ENCODE measurements around the gene GAS7. TPM values are rescaled to one million over a fixed set of nuclear protein-coding genes. Genes with fewer than 3 reads are reported as not detected.

GAS7 gene
- polyA plus RNA-seq, 1 donor (not counting 4 experiments of a cell fraction or from before 2014, with no cell fraction given): 0.10 TPM

DNA sequence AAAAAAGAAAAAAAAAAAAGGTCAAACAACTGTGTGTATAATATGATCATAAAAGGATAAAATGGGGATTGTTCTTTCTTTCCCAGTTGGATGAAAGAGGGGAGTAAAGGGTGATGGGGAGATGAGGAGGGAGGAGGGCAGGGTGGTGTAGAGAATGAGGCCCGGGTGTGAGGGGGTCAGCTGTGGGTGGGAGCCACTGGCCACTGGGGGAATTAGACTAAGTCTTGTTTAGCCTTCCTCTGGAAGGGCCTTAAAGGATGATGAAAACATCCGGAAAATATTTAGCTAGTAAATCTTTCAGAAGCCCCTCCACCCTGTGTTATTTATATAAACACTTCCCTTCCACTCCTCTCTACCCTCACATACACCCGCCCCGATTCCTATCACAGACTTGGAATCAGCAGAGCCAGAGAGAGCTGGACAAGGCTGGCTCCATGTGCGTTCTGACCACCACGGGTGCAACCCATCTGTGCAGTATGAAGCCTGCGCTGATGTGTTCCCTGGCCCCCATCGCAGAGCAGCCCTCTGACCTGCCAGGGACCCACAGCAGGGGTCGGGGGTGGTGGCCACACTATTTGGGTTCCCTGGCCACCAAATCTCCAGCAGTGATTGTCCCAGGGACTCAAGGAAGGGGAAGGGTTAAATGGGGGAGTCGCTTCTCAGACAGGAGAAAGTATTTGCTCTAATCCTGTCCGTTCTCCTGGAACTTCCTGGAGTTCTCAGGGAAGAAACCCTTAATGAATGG lies 72.7 kb downstream of the GAS7 start:
- Histone ChIP-seq H3K9ac (ENCODE audit: control insufficient read depth, extremely low read depth, insufficient read depth, low read length) (no peak overlapping the region), H3K9me3 (ENCODE audit: control insufficient read depth, low read depth, low read length) (no peaks in the 10 kb centered on the region), H3K4me1 (ENCODE audit: control insufficient read depth, extremely low read depth, insufficient read depth, low read length) (no peaks in the 10 kb centered on the region), H3K9me1 (ENCODE audit: control insufficient read depth, extremely low read depth, insufficient read depth, low read length) (no peaks in the 10 kb centered on the region), H3K79me2 (ENCODE audit: control insufficient read depth, insufficient read depth, low read length) (no peaks in the 10 kb centered on the region), H4K20me1 (ENCODE audit: control insufficient read depth, extremely low read depth, insufficient read depth, low read length) (no peaks in the 10 kb centered on the region), H3K27me3 (ENCODE audit: control insufficient read depth, extremely low read depth, insufficient read depth, low read length) (peaks cover 1% of the 10 kb centered on the region), H3K4me2 (ENCODE audit: control insufficient read depth, extremely low read depth, insufficient read depth, low read depth, low read length) (no peak overlapping the region), H3K36me3 (ENCODE audit: control insufficient read depth in 2 of 2, extremely low read depth in 1 of 2, insufficient read depth in 2 of 2, low read length in 2 of 2) (no peaks in the 10 kb centered on the region), H3K4me3 (ENCODE audit: control insufficient read depth in 2 of 3, extremely low read depth in 1 of 3, insufficient read depth in 2 of 3, low read depth in 1 of 3, low read length in 3 of 3) (no peak overlapping the region), H2AFZ (ENCODE audit: control insufficient read depth, low read length) (no peak overlapping the region), H3K27ac (ENCODE audit: control insufficient read depth, insufficient read depth, low read length) (no peak overlapping the region)
- no peak for TF ChIP-seq EZH2 (IDR thresholded peaks at IDR 0.05; ENCODE audit: low read length)
- TF ChIP-seq, protein P1, sequence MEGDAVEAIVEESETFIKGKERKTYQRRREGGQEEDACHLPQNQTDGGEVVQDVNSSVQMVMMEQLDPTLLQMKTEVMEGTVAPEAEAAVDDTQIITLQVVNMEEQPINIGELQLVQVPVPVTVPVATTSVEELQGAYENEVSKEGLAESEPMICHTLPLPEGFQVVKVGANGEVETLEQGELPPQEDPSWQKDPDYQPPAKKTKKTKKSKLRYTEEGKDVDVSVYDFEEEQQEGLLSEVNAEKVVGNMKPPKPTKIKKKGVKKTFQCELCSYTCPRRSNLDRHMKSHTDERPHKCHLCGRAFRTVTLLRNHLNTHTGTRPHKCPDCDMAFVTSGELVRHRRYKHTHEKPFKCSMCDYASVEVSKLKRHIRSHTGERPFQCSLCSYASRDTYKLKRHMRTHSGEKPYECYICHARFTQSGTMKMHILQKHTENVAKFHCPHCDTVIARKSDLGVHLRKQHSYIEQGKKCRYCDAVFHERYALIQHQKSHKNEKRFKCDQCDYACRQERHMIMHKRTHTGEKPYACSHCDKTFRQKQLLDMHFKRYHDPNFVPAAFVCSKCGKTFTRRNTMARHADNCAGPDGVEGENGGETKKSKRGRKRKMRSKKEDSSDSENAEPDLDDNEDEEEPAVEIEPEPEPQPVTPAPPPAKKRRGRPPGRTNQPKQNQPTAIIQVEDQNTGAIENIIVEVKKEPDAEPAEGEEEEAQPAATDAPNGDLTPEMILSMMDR (optimal IDR thresholded peaks at IDR 0.05 in 1 of 3, IDR thresholded peaks at IDR 0.05 in 1 of 3, conservative IDR thresholded peaks at IDR 0.05 in 1 of 3; ENCODE audit: extremely low read depth in 1 of 3, insufficient read depth in 2 of 3, low read length in 3 of 3): no peak
- dilution Hi-C loops (cut with MboI; ENCODE audit: extremely low pct_ligation_motif_present, low sequenced_read_pairs): no loop called here
- DNase-seq (ENCODE audit: low read depth, low spot score) (no peak), FAIRE-seq (no peak)

DNA sequence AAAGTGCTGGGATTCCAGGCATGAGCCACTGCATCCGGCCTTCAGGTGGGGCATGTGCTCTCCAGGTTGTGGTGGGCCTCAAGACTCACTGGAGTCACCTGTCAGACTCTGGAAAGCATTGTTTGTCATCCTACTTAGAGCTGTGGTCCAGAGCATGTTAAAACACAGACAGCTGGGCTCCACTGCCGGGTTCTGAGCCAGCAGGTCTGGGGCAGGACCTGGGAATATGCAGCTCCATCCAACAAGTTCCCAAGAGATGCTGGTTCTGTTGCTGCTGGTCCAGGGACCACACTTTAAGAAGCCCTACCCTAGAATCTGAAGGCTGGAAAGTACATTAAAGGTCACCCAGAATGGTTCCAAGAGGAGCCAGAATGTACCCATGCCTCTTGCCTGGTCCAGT lies 75.3 kb downstream of the GAS7 start:
- Histone ChIP-seq H3K36me3 (ENCODE audit: control insufficient read depth in 2 of 2, extremely low read depth in 1 of 2, insufficient read depth in 2 of 2, low read length in 2 of 2) (no peaks in the 10 kb centered on the region), H3K4me3 (ENCODE audit: control insufficient read depth in 2 of 3, extremely low read depth in 1 of 3, insufficient read depth in 2 of 3, low read depth in 1 of 3, low read length in 3 of 3) (no peak overlapping the region), H2AFZ (ENCODE audit: control insufficient read depth, low read length) (no peak overlapping the region), H3K27me3 (ENCODE audit: control insufficient read depth, extremely low read depth, insufficient read depth, low read length) (peaks cover 3% of the 10 kb centered on the region), H3K4me1 (ENCODE audit: control insufficient read depth, extremely low read depth, insufficient read depth, low read length) (peaks cover 11% of the 10 kb centered on the region), H3K79me2 (ENCODE audit: control insufficient read depth, insufficient read depth, low read length) (no peaks in the 10 kb centered on the region), H4K20me1 (ENCODE audit: control insufficient read depth, extremely low read depth, insufficient read depth, low read length) (no peaks in the 10 kb centered on the region), H3K4me2 (ENCODE audit: control insufficient read depth, extremely low read depth, insufficient read depth, low read depth, low read length) (no peak overlapping the region), H3K9me1 (ENCODE audit: control insufficient read depth, extremely low read depth, insufficient read depth, low read length) (no peaks in the 10 kb centered on the region), H3K9ac (ENCODE audit: control insufficient read depth, extremely low read depth, insufficient read depth, low read length) (no peak overlapping the region), H3K27ac (ENCODE audit: control insufficient read depth, insufficient read depth, low read length) (no peak overlapping the region), H3K9me3 (ENCODE audit: control insufficient read depth, low read depth, low read length) (no peaks in the 10 kb centered on the region)
- DNase-seq (ENCODE audit: low read depth, low spot score) (no peak), FAIRE-seq (no peak)
- TF ChIP-seq EZH2 (IDR thresholded peaks at IDR 0.05; ENCODE audit: low read length): no peak
- dilution Hi-C loops (cut with MboI; ENCODE audit: extremely low pct_ligation_motif_present, low sequenced_read_pairs): no loop called here

Measured in keratinocyte (primary cell).